Measurements from ENCODE around the gene GLT1D1.

GLT1D1 gene

DNA sequence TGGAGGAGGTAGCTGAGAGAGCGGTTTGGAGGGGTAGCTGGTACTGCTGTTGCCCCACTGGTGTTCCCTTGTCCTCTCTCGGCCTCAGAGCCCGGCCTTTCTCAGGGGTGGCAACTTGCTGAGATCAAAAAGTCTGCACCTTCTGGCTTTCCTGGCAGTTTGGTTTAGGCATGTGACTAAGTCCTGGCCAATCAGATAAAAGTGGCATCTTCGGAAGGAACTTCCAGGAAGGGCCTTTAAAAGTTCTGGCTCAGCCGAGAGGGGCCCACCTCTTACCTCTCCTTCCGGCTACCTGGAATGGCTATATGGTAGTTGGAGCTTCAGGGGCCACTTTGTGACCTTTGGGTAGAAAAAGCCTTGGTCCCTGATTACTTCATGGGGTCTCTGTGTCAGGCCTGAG, 152.6 kb downstream of the GLT1D1 start:
- DNase-seq = no peak
- no peaks in the 10 kb centered on the region for H3K4me1 ChIP-seq
- no peaks in the 10 kb centered on the region for H3K27me3 ChIP-seq
- no peak overlapping the region for H3K4me3 ChIP-seq (ENCODE audit: low read depth, low read length)
- no peaks in the 10 kb centered on the region for H3K36me3 ChIP-seq
- no peak for TF ChIP-seq CTCF (IDR thresholded peaks at IDR 0.05; ENCODE audit: low read depth, low read length)
- no peaks in the 10 kb centered on the region for H3K9me3 ChIP-seq

DNA sequence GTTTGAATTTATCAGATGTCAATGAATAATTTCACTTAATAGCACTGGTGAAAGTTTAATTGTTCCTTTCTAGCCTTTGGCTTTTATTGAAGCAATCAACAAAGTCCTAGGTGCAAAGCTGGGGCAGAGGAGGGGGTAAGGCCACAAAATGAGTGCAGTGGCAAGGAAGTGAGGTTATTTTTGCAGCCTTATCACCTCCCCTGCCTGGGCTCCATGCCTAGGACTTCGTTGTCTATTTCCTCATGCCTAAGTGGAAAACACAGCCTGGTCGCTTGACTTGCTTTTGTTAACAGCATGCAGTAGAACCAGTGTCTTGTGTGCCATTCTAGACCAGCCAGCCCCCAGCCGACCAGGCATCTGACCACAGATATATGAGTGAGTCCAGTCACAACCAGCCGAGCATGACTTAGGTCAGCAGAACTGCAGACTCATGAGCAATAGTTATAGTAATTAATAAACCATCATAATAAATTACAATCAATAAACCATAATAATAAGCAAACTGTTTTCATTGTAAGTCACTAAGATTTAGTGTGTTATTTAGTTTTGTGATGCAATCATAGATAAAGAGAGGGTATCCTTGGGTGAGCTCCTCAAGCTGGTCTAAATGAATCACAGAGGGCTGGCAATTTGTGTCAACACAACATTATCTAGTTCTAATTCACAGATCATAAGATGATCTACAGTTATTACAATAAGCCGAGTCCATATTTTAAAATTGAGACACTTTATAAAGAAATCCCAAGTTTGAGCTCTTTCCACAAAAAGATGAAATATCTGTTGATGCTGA, 156.8 kb downstream of the GLT1D1 start:
- TF ChIP-seq CTCF (IDR thresholded peaks at IDR 0.05; ENCODE audit: low read depth, low read length) = no peak
- no peak overlapping the region for H3K4me3 ChIP-seq (ENCODE audit: low read depth, low read length)
- no peaks in the 10 kb centered on the region for H3K4me1 ChIP-seq
- H3K36me3 ChIP-seq = no peaks in the 10 kb centered on the region
- no peak for DNase-seq
- H3K27me3 ChIP-seq = no peaks in the 10 kb centered on the region
- H3K9me3 ChIP-seq = no peaks in the 10 kb centered on the region; the same call in 1 of the 2 replicates

- H3K36me3 ChIP-seq = no peaks in the 10 kb centered on the region
- DNase-seq = no peak
Observed at GRCh38 chr12:129016159-129016558, 162.9 kb downstream of the GLT1D1 start.

DNA sequence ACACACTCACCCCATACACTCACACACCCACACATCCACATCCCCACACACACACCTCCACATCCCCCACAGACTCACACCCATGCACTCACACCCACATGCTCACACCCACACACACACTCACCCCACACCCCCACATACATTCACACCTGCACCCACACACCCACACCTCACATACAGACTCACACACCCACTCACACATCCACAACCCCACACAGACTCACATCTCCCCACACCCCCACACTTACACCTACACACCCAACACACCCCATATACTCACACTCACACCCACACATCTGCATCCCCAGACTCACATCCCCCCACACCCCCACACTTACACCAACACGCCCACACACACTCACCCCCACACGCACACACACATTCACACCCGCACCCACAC, 171.8 kb downstream of the GLT1D1 start:
- no peak for TF ChIP-seq CTCF (IDR thresholded peaks at IDR 0.05; ENCODE audit: low read depth, low read length)
- DNase-seq = no peak
- H3K4me3 ChIP-seq (ENCODE audit: low read depth, low read length) = no peak overlapping the region
- no peaks in the 10 kb centered on the region for H3K4me1 ChIP-seq
- no peaks in the 10 kb centered on the region for H3K36me3 ChIP-seq
- no peaks in the 10 kb centered on the region for H3K9me3 ChIP-seq
- no peaks in the 10 kb centered on the region for H3K27me3 ChIP-seq

More at GRCh38 chr12:129016159-129016558, 162.9 kb downstream of the GLT1D1 start:
- Histone ChIP-seq H3K4me3 (ENCODE audit: low read depth, low read length) (no peak overlapping the region), H3K4me1 (no peaks in the 10 kb centered on the region), H3K27me3 (no peaks in the 10 kb centered on the region), H3K9me3 (no peaks in the 10 kb centered on the region; the same call in 1 of the 2 replicates)
- no peak for TF ChIP-seq CTCF (IDR thresholded peaks at IDR 0.05; ENCODE audit: low read depth, low read length)

GRCh38 chr12:129028844-129029243, 175.6 kb downstream of the GLT1D1 start:
- Histone ChIP-seq H3K36me3 (no peaks in the 10 kb centered on the region), H3K4me1 (no peaks in the 10 kb centered on the region), H3K9me3 (no peaks in the 10 kb centered on the region; the same call in 1 of the 2 replicates), H3K4me3 (ENCODE audit: low read depth, low read length) (no peak overlapping the region), H3K27me3 (no peaks in the 10 kb centered on the region)
- no peak for DNase-seq
- TF ChIP-seq CTCF (IDR thresholded peaks at IDR 0.05; ENCODE audit: low read depth, low read length) = no peak

Measured in BE2C (cell line).